ENCODE results near the gene CDH20. TPM values are rescaled to one million over a fixed set of nuclear protein-coding genes. Genes with fewer than 3 reads are reported as not detected.

CDH20 gene
- total RNA-seq, 1 experiment from 2014 or later, result not detected

GRCh38 chr18:61602836-61603235 lies 269.6 kb downstream of the CDH20 start:
- Histone ChIP-seq H4K20me1 (ENCODE audit: low read length) (no peaks in the 10 kb centered on the region), H3K27me3 (ENCODE audit: low read length) (no peaks in the 10 kb centered on the region), H3K4me2 (ENCODE audit: low read length) (no peak overlapping the region), H3K4me1 (ENCODE audit: insufficient read depth, low read length) (peaks cover 12% of the 10 kb centered on the region), H3K27ac (ENCODE audit: low read length) (no peak overlapping the region), H3K9me2 (replicated peaks; ENCODE audit: low read length) (no peaks in the 10 kb centered on the region), H3K9me3 (ENCODE audit: low read length) (no peaks in the 10 kb centered on the region), H3K79me2 (ENCODE audit: low read length) (no peaks in the 10 kb centered on the region), H3K4me3 (ENCODE audit: low read length) (no peak overlapping the region), H2AFZ (ENCODE audit: low read length) (no peak overlapping the region), H3F3A (ENCODE audit: low read length, unreplicated experiment) (no peaks in the 10 kb centered on the region), H3K9ac (ENCODE audit: low read length) (no peak overlapping the region), H3K36me3 (ENCODE audit: low read depth, low read length) (no peaks in the 10 kb centered on the region)
- BruUV-seq (replicated peaks), result no TSS peak
- TF ChIP-seq CTCF (conservative IDR thresholded peaks at IDR 0.05; ENCODE audit: low read depth, low read length) (no peak), EZH2 (IDR thresholded peaks at IDR 0.05; ENCODE audit: low read length, unreplicated experiment) (no peak), EZH2phosphoT487 (IDR thresholded peaks at IDR 0.05; ENCODE audit: borderline replicate concordance, low read length) (no peak)
- ATAC-seq, result no peak
- POLR2A ChIA-PET (ENCODE audit: unreplicated experiment), result no interaction called here
- CTCF ChIA-PET, result no interaction called here
- intact Hi-C loops (cut with micrococcal nuclease), result no loop called here
- DNase-seq, result peak; percentile 28
